Spleen (tissue), 11 donors: Measurements from ENCODE around the gene MAGI2. TPM values are rescaled to one million over a fixed set of nuclear protein-coding genes. Genes with fewer than 3 reads are reported as not detected.
A peak's percentile ranks its signal among the peaks of the same experiment; 100 is the strongest.
"Not testable (repeated sequence)": the region's sequence is repeated elsewhere in the genome, so short reads cannot be mapped to it uniquely, and the experiment has no call there.

Source experiments
- DNase-seq: peaks from one replicate; pipeline ENCODE4 v3.0.0-alpha.2; 2020
- H3K27ac ChIP-seq, 8 donors: fragments of 200-600 bp; sonication (generic) in 7 of 8; 1 replicate in 4 of 8; 2 replicates in 4 of 8; pipeline versions ENCODE4 v1.5.0 to v1.8.0; 2016 to 2021; ENCODE audit warnings: inconsistent platforms in 4 of 8, mild to moderate bottlenecking in 4 of 8, moderate library complexity in 1 of 8
- H3K27me3 ChIP-seq, 7 donors: fragments of 200-600 bp; sonication (generic) in 6 of 7; replicated peaks in 1 of 7; 1 replicate in 4 of 7; 2 replicates in 3 of 7; pipeline versions ENCODE4 v1.5.0 to v1.8.0; 2016 to 2021; ENCODE audit warnings: inconsistent platforms in 3 of 7, mild to moderate bottlenecking in 1 of 7
- H3K36me3 ChIP-seq, 6 donors: fragments of 200-600 bp; sonication (generic) in 5 of 6; 1 replicate in 4 of 6; 2 replicates in 2 of 6; pipeline versions ENCODE4 v1.5.0 to v1.8.0; 2016 to 2021; ENCODE audit warnings: inconsistent platforms in 2 of 6
- H3K4me1 ChIP-seq, 6 donors: fragments of 200-600 bp; sonication (generic) in 5 of 6; 1 replicate in 3 of 6; 2 replicates in 3 of 6; pipeline versions ENCODE4 v1.5.0 to v1.8.0; 2016 to 2021; ENCODE audit warnings: inconsistent platforms in 3 of 6
- H3K4me3 ChIP-seq, 8 donors: fragments of 200-600 bp; sonication (generic) in 7 of 8; 1 replicate in 4 of 8; 2 replicates in 4 of 8; pipeline versions ENCODE4 v1.5.0 to v1.8.0; 2016 to 2021; ENCODE audit warnings: inconsistent platforms in 4 of 8, mild to moderate bottlenecking in 4 of 8, moderate library complexity in 2 of 8
- H3K9me3 ChIP-seq, 8 donors: fragments of 200-600 bp; sonication (generic) in 7 of 8; 1 replicate in 4 of 8; 2 replicates in 4 of 8; pipeline versions ENCODE4 v1.5.0 to v1.8.0; 2016 to 2021; ENCODE audit warnings: inconsistent platforms in 4 of 8
- CTCF ChIP-seq, 11 experiments: fragments of 200-600 bp in 7 of 11; fragments of 450-650 bp in 4 of 11; sonication (generic) in 4 of 11; IDR thresholded peaks in 8 of 11; conservative IDR thresholded peaks in 3 of 11; 1 replicate in 7 of 11; 2 replicates in 4 of 11; pipeline versions ENCODE4 v1.4.0 to v1.8.0; 2016 to 2021; ENCODE audit warnings: antibody characterized with exemption in 11 of 11, inconsistent platforms in 4 of 11, mild to moderate bottlenecking in 1 of 11
- POLR2A ChIP-seq, 3 donors: fragments of 450-650 bp; IDR thresholded peaks; one replicate each; pipeline ENCODE4 v1.5.1; 2017; ENCODE audit warnings: antibody characterized with exemption in 3 of 3, mild to moderate bottlenecking in 1 of 3
- POLR2AphosphoS5 ChIP-seq, 3 donors: sonication (generic); formaldehyde crosslinking; IDR thresholded peaks; one replicate each; pipeline ENCODE4 v1.5.1; 2017; ENCODE audit warnings: antibody characterized with exemption in 3 of 3
- whole genome bisulfite sequencing, 5 donors: extraction: QIAGEN DNeasy Blood & Tissue Kit in 3 of 5; methylation state at CpG; one replicate each; pipeline versions ENCODE4 v1.1.5 to v1.1.7; 2013 to 2018; 5-methylcytosine and 5-hydroxymethylcytosine counted together
- intact Hi-C: fragments of 100-400 bp; cut with DNase I; formaldehyde crosslinking; loops from one replicate; pipeline ENCODE4 v1.15.0; 2023; ENCODE audit warnings: low total_unique reads
- polyA plus RNA-seq, 3 donors: library from polyadenylated mRNA; stranded (reverse); fragments of 200-250 nt; gene quantifications; one replicate each; pipeline ENCODE4 v1.2.1, GENCODE V29; 2013
- total RNA-seq, 7 donors: library from RNA; depleted of rRNA in 3 of 7; stranded (reverse); fragments of >200 nt in 3 of 7; fragmentation: NEBNext Ultra II Directional in 4 of 7; extraction: Animal tissue kit (Norgen Biotek cat#: 25700) in 4 of 7; gene quantifications; one replicate each; pipeline versions ENCODE4 v1.1.0 to v1.2.1, GENCODE V29; 2016 to 2021
- donor health status: healthy with polysubstance abuse.
- donor health status: DM: no; HTN: no; CAD: no; lungs with moderate emphysema.
- donor health status: DM: no; HTN: no; CAD: no.
- donor health status: Bipolar disorder and iron deficiency.
- donor health status: healthy.
- donor health status: DM: no; HTN: no; CAD: no.
- donor health status: DM: yes; HTN: yes; CAD: no.

Gene MAGI2
- total and polyA plus RNA-seq, 10 donors, result 0.74 to 18.1 (median 11.1) TPM

DNA sequence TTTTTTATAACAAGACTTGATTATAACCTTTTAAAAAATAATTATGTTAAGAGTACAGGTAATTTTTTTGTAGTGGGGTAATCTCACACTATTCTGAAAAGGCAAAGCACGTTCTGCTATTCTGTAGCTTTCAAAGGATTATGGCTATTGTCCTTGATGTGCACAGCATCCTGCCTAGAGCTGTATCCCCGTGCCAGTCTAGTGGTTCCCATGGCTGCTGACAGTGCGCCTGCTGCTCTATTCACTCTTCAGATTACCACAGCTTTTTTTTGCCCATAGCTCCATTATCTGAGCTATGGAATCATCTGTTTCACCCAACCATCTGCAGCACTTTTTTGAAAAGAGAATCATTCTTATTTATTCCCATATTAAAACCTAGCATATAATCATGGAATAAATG is 931.5 kb downstream of the MAGI2 start:
- DNase-seq, result no peak
- Histone ChIP-seq H3K4me3 (no peak overlapping the region), H3K27me3 (no peaks in the 10 kb centered on the region), H3K4me1 (no peaks in the 10 kb centered on the region), H3K27ac (no peak overlapping the region), H3K9me3 (peaks cover 0 to 3% (median 0%) of the 10 kb centered on the region in 8 donors), H3K36me3 (no peaks in the 10 kb centered on the region)
- 71 to 83% (median 77%) methylated on average over 3 of the region's 3 CpGs for WGBS, 5 donors
- no peak for TF ChIP-seq POLR2A (IDR thresholded peaks at IDR 0.05)
- TF ChIP-seq POLR2AphosphoS5 (IDR thresholded peaks at IDR 0.05), result no peak
- TF ChIP-seq CTCF (IDR thresholded peaks at IDR 0.05 in 8 of 11, conservative IDR thresholded peaks at IDR 0.05 in 3 of 11), result no peak
- intact Hi-C loops, result no loop called here

GRCh38 chr7:78516450-78516849 is 937.0 kb downstream of the MAGI2 start:
- no peak overlapping the region for H3K4me3 ChIP-seq
- no peaks in the 10 kb centered on the region for H3K36me3 ChIP-seq
- TF ChIP-seq CTCF (IDR thresholded peaks at IDR 0.05 in 8 of 11, conservative IDR thresholded peaks at IDR 0.05 in 3 of 11), result no peak
- no peak for TF ChIP-seq POLR2A (IDR thresholded peaks at IDR 0.05)
- no peak for TF ChIP-seq POLR2AphosphoS5 (IDR thresholded peaks at IDR 0.05)
- intact Hi-C loops, result no loop called here
- no peak for DNase-seq
- no peaks in the 10 kb centered on the region for H3K27me3 ChIP-seq
- 70 to 84% (median 76%) methylated on average over 2 of the region's 2 CpGs for WGBS, 5 donors
- H3K9me3 ChIP-seq, result no peaks in the 10 kb centered on the region
- H3K27ac ChIP-seq, result no peak overlapping the region
- no peaks in the 10 kb centered on the region for H3K4me1 ChIP-seq

DNA sequence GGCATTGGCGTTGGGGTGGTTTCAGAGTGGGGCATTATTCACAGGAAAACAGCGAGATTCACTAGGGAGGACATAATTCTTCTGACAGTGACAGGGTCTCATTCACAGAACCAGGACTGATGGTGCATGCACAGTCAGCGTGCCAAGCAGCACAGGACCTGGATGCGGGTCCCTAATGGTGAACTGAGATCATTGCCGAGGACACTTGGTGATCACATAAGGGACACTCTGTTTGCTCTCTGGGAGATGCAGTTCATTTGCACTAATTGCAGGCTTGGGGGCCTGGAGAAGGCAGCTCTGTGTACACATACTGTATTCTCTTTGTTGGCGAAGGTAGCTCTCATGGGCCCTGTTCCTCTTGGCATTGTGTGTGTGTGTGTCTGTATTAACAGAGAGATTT is 938.8 kb downstream of the MAGI2 start:
- H3K9me3 ChIP-seq, result no peaks in the 10 kb centered on the region
- DNase-seq, result no peak
- intact Hi-C loops, result no loop called here
- H3K4me1 ChIP-seq, result no peaks in the 10 kb centered on the region
- H3K27me3 ChIP-seq, result no peaks in the 10 kb centered on the region
- H3K36me3 ChIP-seq, result no peaks in the 10 kb centered on the region
- no peak overlapping the region for H3K27ac ChIP-seq
- TF ChIP-seq POLR2A (IDR thresholded peaks at IDR 0.05), result no peak
- no peak for TF ChIP-seq POLR2AphosphoS5 (IDR thresholded peaks at IDR 0.05)
- no peak for TF ChIP-seq CTCF (IDR thresholded peaks at IDR 0.05 in 8 of 11, conservative IDR thresholded peaks at IDR 0.05 in 3 of 11)
- no peak overlapping the region for H3K4me3 ChIP-seq
- 83 to 92% (median 89%) methylated on average over 6 of the region's 6 CpGs for WGBS, 5 donors

GRCh38 chr7:78510580-78511188 is 942.8 kb downstream of the MAGI2 start:
- 4 to 17% (median 13%) methylated on average over 2 of the region's 2 CpGs for whole genome bisulfite sequencing, 5 donors
- Histone ChIP-seq H3K27me3 (no peaks in the 10 kb centered on the region), H3K4me3 (no peak overlapping the region), H3K36me3 (no peaks in the 10 kb centered on the region), H3K4me1 (no peaks in the 10 kb centered on the region), H3K9me3 (no peaks in the 10 kb centered on the region), H3K27ac (no peak overlapping the region)
- DNase-seq, result no peak
- TF ChIP-seq POLR2AphosphoS5 (IDR thresholded peaks at IDR 0.05), result no peak
- peak in 5 of 11 experiments; percentile 7 to 35 (median 33) for TF ChIP-seq CTCF (IDR thresholded peaks at IDR 0.05 in 8 of 11, conservative IDR thresholded peaks at IDR 0.05 in 3 of 11)
- intact Hi-C loops, result no loop called here

GRCh38 chr7:78503301-78503700 is 950.2 kb downstream of the MAGI2 start:
- 63 to 83% (median 72%) methylated on average over 2 of the region's 2 CpGs for WGBS, 5 donors

More at GRCh38 chr7:78503301-78503700, 950.2 kb downstream of the MAGI2 start:
- H3K9me3 ChIP-seq, H3K27ac ChIP-seq, intact Hi-C loops, H3K27me3 ChIP-seq, H3K4me1 ChIP-seq, H3K36me3 ChIP-seq, H3K4me3 ChIP-seq, DNase-seq: not testable (repeated sequence)
